Measurements from ENCODE around the gene THAP7. TPM values are rescaled to one million over a fixed set of nuclear protein-coding genes. Genes with fewer than 3 reads are reported as not detected.
A peak's percentile ranks its signal among the peaks of the same experiment; 100 is the strongest.

Gene THAP7
- total RNA-seq, 2 experiments from 2014 or later: 29.1 to 29.8 TPM

DNA sequence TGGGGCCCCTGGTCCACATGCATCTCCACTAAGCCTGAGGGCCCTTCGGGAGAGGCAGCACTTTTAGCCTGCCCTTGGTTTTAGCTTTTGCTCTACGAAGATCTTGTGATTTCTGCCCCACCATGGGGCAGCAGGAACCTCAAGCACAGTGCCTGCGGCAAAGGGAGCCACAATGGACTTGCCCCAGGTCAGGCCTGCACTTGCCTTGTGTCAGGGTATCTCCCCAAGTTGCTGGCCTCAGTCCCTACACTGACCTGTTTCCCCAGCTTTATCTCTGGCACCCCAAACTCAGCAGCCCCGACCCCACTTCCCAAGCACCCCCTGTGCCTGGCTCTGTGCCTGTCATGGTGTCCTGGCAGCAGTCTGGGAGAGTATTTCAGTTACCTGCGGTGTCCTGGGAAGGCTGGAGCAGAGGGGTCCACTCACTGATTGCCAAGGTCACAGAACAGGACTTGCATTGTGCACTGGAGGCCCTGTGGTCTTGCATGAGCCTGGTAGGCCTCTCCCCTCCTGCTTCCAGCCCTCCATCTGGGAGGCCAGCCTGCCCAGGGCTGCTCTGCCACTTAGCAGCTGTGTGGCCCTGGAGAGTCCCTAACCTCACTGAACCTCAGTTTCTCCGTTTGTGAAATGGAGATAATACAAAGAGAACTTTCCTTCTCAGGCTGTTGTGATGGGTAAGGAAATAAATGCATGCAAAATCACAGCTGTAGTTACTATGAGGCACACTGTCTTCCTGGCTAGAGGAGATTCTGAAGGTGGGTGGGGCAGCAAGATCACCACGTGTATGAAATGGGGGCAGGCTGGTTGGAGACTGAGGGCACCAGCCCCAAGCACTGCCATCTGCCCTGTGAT is 38.5 kb downstream of the THAP7 start:
- Mint-ChIP-seq H3K4me1 (peaks cover 10% of the 10 kb centered on the region), H3K4me3 (no peak overlapping the region), H3K27ac (no peak overlapping the region), H3K36me3 (ENCODE audit: low read depth) (no peaks in the 10 kb centered on the region), H3K27me3 (peaks cover 30% of the 10 kb centered on the region), H3K9me3 (no peaks in the 10 kb centered on the region)
- ChIA-PET POLR2A (no interaction called here), CTCF (interaction anchor here (0.6 to 2.4 kb wide), 2 partner anchors 10 to 516 kb away, joined by 3 to 6 read pairs; no protein-coding TSS in a partner anchor)
- DNase-seq: no peak

DNA sequence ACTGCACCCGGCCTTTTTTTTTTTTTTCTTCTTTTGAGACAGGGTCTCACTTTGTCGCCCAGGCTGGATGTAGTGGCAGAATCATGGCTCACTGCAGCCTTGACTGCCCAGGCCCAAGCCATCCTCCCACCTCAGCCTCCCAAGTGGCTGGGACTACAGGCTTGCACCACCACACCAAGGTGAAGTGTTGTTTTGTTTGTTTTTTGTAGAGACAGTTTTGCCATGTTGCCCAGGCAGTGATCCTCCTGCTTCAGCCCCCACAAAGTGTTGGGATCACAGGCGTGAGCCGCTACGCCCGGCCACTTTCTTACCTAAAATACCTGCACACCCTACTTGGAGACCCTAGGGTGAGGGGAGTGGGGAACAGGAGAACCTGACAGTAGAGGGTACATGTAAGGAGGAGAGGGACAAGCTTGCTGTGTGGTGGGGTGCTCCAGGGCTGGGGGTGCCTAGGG is 39.4 kb downstream of the THAP7 start:
- Mint-ChIP-seq H3K9me3 (no peaks in the 10 kb centered on the region), H3K27ac (no peak overlapping the region), H3K36me3 (ENCODE audit: low read depth) (no peaks in the 10 kb centered on the region), H3K27me3 (peaks cover 39% of the 10 kb centered on the region), H3K4me1 (peaks cover 12% of the 10 kb centered on the region), H3K4me3 (no peak overlapping the region)
- CTCF ChIA-PET: interaction anchor here (1.2 to 2.4 kb wide), 2 partner anchors 11 to 46 kb away, joined by 3 to 6 read pairs; partner anchors contain the start of gene CRKL
- POLR2A ChIA-PET: no interaction called here
- DNase-seq: no peak

DNA sequence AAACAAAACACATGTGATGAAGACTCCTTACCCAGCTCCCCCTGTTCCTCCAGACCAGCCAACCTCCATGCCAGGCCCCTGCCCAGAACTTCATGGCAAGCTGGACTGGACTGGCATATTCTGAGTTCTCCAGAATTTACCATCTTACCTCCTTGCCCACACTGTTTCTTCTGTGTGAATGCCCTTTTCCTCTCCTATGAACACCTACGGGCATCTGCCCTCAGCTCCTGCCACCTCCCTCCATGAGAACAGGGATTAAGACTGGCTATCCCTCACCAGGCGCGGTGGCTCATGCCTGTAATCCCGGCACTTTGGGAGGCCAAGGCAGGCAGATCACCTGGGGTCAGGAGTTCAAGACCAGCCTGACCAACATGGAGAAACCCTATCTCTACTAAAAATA is 41.3 kb downstream of the THAP7 start:
- Mint-ChIP-seq H3K27me3 (peaks cover 47% of the 10 kb centered on the region), H3K36me3 (ENCODE audit: low read depth) (peaks cover 2% of the 10 kb centered on the region), H3K27ac (no peak overlapping the region), H3K4me1 (peaks cover 16% of the 10 kb centered on the region), H3K9me3 (no peaks in the 10 kb centered on the region), H3K4me3 (no peak overlapping the region)
- ChIA-PET CTCF (interaction anchor here (0.9 to 1.6 kb wide), 2 partner anchors 14 to 22 kb away, joined by 3 read pairs; partner anchors contain the start of gene LZTR1), POLR2A (no interaction called here)
- no peak for DNase-seq

DNA sequence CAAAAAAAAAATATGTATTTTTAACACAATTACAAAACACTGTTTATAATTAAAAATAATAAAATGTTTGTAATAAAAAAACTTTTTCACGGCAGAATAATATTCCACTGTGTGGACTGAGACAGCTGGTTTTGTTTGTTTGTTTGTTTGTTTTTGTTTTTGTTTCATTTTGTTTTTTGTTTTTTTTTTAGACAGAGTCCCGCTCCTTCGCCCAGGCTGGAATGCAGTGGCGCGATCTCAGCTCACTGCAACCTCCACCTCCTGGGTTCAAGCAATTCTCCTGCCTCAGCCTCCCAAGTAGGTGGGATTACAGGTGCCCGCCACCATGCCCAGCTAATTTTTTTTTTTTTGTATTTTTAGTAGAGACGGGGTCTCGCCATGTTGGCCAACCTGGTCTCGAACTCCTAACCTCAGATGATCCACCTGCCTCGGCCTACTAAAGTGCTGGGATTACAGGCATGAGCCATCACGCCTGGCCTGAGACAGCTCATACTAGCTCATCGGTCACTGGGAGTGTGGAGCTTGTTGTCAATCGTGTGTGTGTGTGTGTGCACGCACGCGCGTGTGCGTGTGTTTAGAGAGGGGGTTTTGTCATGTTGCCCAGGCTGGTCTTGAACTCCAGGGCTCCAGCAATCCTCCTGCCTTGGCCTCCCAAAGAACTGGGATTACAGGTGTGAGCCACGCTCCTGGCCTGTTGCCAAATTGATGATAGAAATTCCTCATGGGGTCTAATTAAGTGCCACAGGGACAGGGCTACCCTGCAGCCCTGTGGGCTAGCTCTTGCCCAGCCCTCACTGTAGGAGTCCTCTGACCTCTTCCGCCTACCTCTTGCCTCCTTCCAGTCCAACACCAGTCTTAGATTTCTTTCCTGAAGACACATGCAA is 42.1 kb downstream of the THAP7 start:
- Mint-ChIP-seq H3K4me3 (no peak overlapping the region), H3K9me3 (no peaks in the 10 kb centered on the region), H3K27ac (no peak overlapping the region), H3K36me3 (ENCODE audit: low read depth) (peaks cover 2% of the 10 kb centered on the region), H3K27me3 (peaks cover 43% of the 10 kb centered on the region), H3K4me1 (peaks cover 16% of the 10 kb centered on the region)
- POLR2A ChIA-PET: no interaction called here
- CTCF ChIA-PET: interaction anchor here (0.6 to 1.6 kb wide), 5 partner anchors 12 to 39 kb away, joined by 3 to 4 read pairs (median 3); no protein-coding TSS in a partner anchor
- DNase-seq: no peak

DNA sequence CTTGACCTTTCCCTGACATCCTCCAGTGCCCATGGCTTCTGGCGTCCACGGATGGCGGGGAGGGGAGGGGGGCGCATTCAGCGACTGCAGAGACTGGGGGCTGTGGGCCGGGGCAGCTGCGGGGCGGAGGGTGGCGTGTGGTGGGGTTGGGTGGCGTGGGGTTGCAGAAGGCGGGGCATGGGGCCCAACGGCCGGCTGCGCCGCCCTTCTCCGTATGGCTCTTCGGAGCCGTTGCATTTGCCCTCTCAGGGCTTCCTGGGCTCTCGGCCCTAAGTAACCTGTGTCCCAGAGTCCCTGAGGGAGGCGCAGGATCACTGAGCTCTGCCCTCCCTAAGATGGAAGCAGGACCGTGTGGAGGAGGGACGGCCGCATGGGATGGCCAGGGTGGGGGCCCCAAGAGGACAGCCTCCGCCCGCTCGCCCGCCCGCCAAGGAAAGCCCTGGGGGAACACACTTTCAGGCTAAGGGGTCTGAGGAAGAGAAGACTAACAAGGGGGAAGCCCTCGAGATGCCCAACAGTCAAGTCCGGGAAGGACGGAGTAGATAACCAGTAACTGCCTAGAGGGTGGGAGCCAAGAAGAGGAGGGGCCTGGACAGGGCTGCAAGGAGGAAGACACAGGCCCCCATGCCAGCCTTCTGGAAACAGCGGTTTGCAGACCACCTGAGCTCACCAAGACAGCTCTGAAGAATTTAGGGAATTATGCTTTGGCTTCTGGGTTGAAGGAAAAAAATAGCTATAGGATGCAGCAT is 44.1 kb downstream of the THAP7 start:
- ChIA-PET POLR2A (interaction anchor here (0.6 kb wide), 1 partner anchor 84 kb away, joined by 5 read pairs; no protein-coding TSS in a partner anchor), CTCF (interaction anchor here (1.0 to 1.5 kb wide), 2 partner anchors 10 to 41 kb away, joined by 3 to 4 read pairs; partner anchors contain the start of gene CRKL)
- H3K4me1 Mint-ChIP-seq: peaks cover 10% of the 10 kb centered on the region
- H3K27me3 Mint-ChIP-seq: peaks cover 31% of the 10 kb centered on the region
- H3K27ac Mint-ChIP-seq: no peak overlapping the region
- peaks cover 11% of the 10 kb centered on the region for H3K36me3 Mint-ChIP-seq (ENCODE audit: low read depth)
- peak overlapping the region; percentile 34 for H3K4me3 Mint-ChIP-seq
- DNase-seq: no peak
- H3K9me3 Mint-ChIP-seq: no peaks in the 10 kb centered on the region

DNA sequence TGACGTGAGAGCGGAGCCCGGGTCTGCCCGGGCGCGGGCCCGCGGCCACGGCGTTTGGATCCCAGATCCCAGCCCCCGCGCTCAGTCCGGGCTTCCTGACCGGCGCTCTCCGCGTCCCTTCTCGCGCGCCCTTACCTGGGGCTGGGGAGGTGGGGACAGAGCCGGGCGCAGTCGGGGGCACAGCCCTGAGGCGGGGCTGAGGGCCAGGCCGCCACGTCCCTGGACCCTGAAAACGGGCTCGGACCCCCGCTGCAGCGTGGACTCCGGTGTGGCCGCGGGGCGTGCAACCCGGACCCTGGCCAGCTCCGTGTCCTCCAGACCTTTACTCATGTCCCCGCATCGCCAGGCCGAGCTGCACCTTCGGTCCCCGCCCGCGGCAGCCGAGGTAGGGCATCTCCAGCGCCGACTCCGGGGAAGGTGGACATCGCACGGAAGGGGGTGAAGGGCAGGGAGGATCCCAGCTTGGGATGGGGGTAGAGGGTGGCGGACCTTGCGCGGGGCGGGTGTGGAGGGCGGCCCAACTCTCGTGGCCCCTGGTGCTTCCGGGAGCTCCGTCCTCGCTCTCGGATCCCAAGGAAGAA is 44.7 kb downstream of the THAP7 start:
- ChIA-PET POLR2A (interaction anchor here (0.6 kb wide), 1 partner anchor 83 kb away, joined by 5 read pairs; no protein-coding TSS in a partner anchor), CTCF (interaction anchor here (0.6 to 1.5 kb wide), 3 partner anchors 9 to 40 kb away, joined by 3 to 4 read pairs (median 3); partner anchors contain the start of gene CRKL)
- Mint-ChIP-seq H3K4me3 (peak overlapping the region; percentile 34), H3K27ac (no peak overlapping the region), H3K36me3 (ENCODE audit: low read depth) (peaks cover 17% of the 10 kb centered on the region), H3K4me1 (peaks cover 10% of the 10 kb centered on the region), H3K9me3 (no peaks in the 10 kb centered on the region), H3K27me3 (peaks cover 31% of the 10 kb centered on the region)
- DNase-seq: no peak

DNA sequence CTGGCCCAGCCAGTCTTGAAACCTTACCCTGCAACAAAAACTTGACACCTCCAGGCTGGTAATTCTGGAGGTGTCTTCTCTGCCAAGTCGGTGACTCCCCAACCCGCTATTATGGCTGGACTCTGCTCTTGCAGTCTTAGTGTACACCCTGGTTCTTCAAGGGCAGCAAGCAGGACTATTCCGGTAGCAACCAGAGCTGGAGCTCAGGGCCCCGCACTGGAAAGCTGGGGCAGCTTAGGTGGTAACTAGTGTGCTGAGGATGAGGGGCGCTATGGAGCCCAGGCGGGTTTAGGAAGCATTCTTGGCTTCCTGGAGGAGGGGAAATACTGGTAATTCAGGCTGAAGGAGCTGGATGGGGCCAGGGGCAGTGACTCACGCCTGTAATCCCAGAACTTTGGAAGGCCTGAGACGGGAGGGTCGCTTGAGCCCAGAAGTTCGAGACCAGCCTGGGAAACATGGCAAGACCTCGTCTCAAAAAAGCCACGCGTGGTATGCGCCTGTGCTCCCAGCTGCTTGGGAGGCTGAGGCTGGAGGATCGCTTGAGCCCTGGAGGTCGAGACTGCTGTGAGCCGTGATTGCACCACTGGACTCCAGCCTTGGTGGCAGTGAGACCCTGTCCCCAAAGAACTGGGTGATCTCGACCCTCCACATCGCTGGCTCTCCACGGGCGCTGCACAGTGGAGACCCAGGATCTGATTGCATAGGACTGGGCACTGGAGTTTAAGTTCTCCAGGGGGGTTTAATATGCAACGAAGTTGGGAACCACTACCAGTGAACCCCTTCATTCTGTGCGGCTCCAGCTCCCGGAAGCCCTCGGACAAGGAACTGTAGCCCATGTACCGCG is 45.4 kb downstream of the THAP7 start:
- H3K27ac Mint-ChIP-seq: peak overlapping the region; percentile 60
- POLR2A ChIA-PET: no interaction called here
- CTCF ChIA-PET: interaction anchor here (0.6 to 1.5 kb wide), 3 partner anchors 8 to 12 kb away, joined by 3 to 4 read pairs (median 3); no protein-coding TSS in a partner anchor

DNA sequence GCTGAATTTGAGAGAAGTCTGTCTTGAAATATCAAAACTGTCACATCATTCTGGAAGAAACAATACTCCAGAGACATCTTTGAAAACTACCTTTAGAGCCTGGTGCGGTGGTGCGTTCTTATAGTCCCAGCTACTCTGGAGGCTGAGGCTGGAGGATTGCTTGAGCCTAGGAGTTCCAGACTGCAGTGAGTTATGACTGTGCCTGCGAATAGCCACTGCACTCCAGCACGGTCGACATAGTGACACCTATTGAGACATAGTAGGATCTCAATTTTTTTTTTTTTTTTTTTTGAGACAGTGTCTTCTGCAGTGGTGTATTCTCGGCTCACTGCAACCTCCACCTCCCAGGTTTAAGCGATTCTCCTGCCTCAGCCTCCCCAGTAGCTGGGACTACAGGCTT is 46.4 kb downstream of the THAP7 start:
- no peak overlapping the region for H3K4me3 Mint-ChIP-seq

More for the DNA sequence above, 45.4 kb downstream of the THAP7 start:
- H3K36me3 Mint-ChIP-seq (ENCODE audit: low read depth): peaks cover 21% of the 10 kb centered on the region
- no peak for DNase-seq
- peaks cover 6% of the 10 kb centered on the region for H3K4me1 Mint-ChIP-seq
- no peak overlapping the region for H3K4me3 Mint-ChIP-seq
- peaks cover 30% of the 10 kb centered on the region for H3K27me3 Mint-ChIP-seq
- H3K9me3 Mint-ChIP-seq: no peaks in the 10 kb centered on the region

DNA sequence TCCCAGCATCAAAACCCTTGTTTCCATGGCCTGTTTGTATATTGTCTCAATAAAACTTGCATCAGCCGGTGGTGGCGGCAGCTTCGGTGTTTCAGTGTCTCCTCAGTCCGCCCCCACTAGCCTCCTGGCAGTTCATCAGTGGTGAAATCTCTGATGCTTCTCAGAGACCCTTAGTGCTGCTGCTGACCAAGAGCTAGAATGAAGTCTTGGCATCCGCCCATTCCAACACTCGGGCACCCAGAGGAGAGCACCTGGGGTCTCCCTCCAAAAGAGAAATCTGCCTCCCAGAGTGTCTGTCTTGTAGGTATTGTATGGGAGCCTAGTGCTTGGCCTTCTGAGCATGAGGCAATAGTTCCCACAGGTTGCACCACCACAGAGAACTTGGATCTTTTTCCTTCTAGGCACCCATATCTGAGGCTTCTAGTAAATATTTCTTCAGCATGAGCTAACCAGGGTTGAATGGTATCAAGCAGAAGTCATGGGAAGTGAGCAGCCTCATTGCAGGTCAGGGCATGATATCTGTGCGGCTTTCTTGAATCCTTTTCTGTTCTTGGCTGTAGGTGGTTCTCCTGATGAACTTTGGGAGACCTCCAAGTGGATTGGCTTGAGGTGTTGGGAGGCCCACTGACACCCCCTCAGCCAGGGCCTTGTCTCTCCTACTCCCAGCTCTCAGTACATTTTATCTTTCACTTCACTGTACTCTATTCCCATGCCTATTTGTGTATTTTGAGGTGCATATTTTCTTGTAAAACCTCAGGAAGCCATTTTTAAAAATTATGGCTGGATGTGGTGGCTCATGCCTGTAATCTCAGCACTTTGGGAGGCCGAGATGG is 48.0 kb downstream of the THAP7 start:
- DNase-seq: no peak
- Mint-ChIP-seq H3K27ac (peak overlapping the region; percentile 57), H3K9me3 (no peaks in the 10 kb centered on the region), H3K4me3 (no peak overlapping the region), H3K36me3 (ENCODE audit: low read depth) (peaks cover 37% of the 10 kb centered on the region), H3K27me3 (peaks cover 20% of the 10 kb centered on the region), H3K4me1 (peaks cover 19% of the 10 kb centered on the region)
- CTCF ChIA-PET: interaction anchor here (1.2 to 1.4 kb wide), 2 partner anchors 22 to 48 kb away, joined by 3 to 4 read pairs; partner anchors contain the start of gene THAP7
- POLR2A ChIA-PET: no interaction called here

More for the DNA sequence above, 46.4 kb downstream of the THAP7 start:
- ChIA-PET POLR2A (no interaction called here), CTCF (no interaction called here)
- no peak for DNase-seq
- Mint-ChIP-seq H3K27ac (no peak overlapping the region), H3K36me3 (ENCODE audit: low read depth) (peaks cover 26% of the 10 kb centered on the region), H3K9me3 (no peaks in the 10 kb centered on the region), H3K27me3 (peaks cover 27% of the 10 kb centered on the region), H3K4me1 (peaks cover 6% of the 10 kb centered on the region)

DNA sequence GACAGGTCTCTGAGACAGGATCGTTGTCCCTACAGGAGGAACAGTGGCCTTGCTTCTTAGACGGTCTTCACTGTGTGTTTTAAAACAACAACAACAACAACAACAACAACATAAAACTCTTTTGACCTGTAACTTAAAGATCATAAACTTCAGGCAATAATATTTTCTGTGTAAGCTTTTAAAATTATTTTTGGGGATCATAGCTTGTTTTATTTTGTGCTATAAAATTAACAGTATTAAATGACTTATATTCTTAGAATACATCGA is 48.6 kb downstream of the THAP7 start:
- Mint-ChIP-seq H3K27me3 (peaks cover 19% of the 10 kb centered on the region), H3K36me3 (ENCODE audit: low read depth) (peaks cover 39% of the 10 kb centered on the region), H3K27ac (no peak overlapping the region), H3K4me1 (peaks cover 25% of the 10 kb centered on the region), H3K4me3 (no peak overlapping the region), H3K9me3 (no peaks in the 10 kb centered on the region)
- CTCF ChIA-PET: interaction anchor here (1.4 kb wide), 1 partner anchor 49 kb away, joined by 3 read pairs; the partner anchor contains the start of gene THAP7
- DNase-seq: no peak
- POLR2A ChIA-PET: no interaction called here

Data from activated CD4-positive, alpha-beta T cell treated with anti-CD3 and anti-CD28 coated beads, Interleukin-2, amount 10 ng/mL, durations not matched to agents 7 days and 5 days (primary cell).